Measurements from ENCODE around the gene SMAD3.
"Not testable (repeated sequence)": the region's sequence is repeated elsewhere in the genome, so short reads cannot be mapped to it uniquely, and the experiment has no call there.

SMAD3 gene

DNA sequence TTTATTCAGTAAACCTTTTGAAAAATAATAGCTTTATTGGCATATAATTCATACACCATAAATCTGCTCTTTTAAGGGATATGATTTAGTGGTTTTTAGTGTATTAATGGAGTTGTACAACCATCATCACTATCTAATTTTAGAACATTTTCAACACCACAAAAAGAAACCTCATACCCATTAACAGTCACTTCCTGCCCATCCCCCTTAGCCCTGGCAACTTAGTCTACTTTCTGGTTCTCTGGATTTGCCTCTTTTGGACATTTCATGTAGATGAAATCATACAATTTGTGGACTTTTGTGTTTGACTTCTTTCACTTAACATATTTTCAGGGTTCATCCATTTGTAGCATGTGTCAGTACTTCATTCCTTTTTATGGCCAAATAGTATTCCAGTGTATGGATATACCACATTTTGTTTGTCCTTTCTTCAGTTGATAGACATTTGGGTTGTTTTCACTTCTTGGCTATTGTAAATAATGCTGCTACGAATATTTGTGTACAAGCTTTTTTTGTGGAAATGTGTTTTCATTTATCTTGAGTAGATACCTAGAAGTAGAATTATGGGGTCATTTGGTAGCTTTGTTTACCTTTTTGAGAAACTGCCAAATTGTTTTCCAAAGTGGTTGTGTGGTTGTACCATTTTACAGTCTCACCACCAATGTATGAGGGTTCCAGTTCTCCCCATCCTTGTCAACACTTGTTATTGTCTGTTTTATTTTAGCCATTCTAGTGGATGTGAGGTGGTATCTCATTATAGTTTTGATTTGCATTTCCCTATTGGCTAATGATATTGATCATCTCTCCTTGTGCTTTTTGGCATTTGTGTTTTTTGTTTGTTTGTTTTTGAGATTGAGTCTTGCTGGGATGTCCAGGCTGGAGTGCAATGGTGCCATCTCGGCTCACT lies 45.8 kb downstream of the SMAD3 start:
- no peak for DNase-seq (ENCODE audit: low spot score)

DNA sequence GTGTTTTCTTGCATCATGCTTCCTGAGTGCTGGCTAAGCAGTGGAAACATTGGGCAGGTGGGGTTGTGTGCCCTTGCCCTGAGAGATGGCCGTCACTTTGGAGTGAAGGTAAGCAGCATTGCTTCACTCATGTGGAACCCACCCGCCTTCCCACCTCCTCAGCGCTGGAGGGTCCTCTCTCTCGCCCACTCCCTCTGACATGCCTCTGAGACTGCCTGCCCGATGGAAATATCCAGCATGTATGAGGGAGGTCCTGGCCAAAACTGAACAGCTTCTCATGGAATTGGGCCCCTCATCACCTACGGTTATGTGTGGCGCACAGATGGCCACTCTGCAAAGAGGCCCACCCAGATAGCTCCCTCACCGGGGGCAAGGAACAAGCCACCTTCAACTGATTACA lies 48.6 kb downstream of the SMAD3 start:
- no peak for DNase-seq (ENCODE audit: low spot score)

DNA sequence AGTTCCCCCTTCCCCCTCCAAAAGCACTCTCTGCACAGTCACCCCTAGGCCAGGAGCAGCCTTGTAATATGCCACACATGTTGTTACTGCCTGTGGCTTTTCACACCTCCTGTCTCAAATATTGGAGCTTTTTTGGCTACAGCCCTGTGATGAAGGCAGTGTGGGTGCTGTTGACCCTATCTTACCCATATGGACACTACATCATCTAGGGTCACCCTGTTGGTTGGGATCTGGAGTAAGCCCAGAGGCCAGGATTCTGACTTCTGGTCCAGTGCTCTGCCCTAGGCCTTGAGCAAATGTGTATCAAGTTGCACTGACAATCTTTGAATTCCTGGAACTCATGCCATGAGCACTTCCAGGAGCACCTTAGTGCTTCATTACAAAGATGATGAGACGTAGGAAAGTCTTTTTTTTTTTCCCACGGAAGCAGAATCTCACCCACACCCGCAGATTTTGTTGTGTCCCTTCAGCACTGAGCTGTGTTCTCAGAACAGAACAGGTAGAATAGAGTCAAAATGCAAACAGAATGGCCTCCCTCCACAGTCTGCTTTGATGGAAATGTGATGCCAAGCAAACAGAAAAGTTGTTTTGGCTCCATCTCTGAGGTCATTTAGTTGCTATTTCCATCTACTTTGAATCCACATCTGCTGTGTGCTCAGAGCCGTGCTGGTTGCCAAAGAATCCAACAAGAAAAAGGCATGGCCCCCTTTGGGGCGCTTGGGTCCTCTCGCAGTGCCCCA lies 49.6 kb downstream of the SMAD3 start:
- peak; percentile 65 for DNase-seq (ENCODE audit: low spot score)

DNA sequence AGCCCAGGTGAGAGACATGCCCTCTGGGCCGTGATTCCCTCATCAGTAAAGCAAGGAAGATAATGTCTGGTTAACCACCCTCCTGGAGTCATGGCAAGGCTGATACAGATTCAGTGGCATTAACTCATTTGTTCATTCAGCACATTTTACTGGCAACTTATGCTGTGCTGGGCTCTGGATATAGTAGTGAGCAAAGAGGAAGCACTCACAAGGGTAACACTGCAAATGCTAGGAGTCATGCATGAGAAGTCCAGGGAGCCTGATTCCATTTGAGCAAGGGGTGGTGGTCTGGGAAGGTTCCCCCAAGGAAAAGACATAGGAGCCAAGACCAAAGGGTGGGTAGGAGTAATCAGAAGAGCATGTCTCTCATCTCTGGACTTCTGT lies 50.2 kb downstream of the SMAD3 start:
- no peak for DNase-seq (ENCODE audit: low spot score)

DNA sequence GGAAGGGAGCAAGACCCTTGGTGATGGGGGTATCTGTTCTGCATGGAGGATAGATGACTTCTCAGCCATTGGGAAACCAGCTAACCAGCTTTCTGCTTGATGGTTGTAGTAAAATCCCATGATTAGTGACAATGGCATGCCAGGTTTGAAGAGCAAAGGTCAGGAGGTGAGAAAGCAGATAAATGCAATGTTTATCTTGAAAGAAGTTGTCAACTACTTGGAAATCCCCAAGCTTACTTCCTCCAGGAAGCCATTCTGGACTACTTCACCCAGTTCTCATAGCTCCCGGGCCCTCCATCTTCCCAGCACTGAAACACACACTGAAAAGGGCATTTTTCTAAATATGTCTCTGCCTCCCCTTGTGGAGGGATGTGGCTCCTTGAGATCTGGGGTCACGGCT lies 51.3 kb downstream of the SMAD3 start:
- peak; percentile 53 for DNase-seq (ENCODE audit: low spot score)

DNA sequence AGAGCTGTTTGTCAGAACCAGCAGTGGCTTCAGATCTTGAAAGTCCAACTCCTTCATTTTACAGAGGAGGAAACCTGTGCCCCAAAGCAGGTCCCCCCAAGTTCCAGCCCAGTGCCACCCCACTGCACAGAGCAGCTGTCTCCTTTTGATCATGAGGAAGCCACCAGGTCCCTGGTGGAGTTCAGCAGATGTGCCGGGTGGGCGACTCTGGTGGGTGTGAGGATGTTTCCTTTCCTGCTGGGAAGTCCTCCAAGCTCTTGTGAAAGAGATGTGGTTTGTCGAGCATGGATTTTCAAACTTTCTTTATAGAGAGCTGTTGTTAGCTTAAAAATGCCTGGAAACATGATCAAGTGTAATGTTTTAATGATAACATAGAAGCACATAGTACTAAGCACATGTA lies 52.0 kb downstream of the SMAD3 start:
- no peak for DNase-seq (ENCODE audit: low spot score)

DNA sequence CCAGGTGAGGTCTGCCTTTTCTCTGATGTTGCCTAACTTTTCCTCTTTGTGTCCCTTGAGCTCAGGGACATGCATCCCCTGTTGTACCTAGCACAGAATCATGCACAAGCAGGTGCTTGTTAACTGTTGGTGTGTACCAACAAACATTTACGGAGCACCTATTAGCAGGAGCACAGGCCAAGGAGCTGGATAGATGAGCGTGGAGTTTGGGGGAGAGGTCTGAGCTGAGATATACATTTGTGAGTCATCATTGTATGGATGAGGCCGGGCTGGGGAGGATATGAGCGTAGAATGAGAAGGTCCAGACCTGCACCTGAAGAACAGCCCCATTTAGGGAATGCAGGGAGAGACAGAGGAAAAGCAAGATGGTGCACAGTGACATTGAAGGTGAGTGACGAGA lies 53.4 kb downstream of the SMAD3 start:
- DNase-seq (ENCODE audit: low spot score) = no peak

DNA sequence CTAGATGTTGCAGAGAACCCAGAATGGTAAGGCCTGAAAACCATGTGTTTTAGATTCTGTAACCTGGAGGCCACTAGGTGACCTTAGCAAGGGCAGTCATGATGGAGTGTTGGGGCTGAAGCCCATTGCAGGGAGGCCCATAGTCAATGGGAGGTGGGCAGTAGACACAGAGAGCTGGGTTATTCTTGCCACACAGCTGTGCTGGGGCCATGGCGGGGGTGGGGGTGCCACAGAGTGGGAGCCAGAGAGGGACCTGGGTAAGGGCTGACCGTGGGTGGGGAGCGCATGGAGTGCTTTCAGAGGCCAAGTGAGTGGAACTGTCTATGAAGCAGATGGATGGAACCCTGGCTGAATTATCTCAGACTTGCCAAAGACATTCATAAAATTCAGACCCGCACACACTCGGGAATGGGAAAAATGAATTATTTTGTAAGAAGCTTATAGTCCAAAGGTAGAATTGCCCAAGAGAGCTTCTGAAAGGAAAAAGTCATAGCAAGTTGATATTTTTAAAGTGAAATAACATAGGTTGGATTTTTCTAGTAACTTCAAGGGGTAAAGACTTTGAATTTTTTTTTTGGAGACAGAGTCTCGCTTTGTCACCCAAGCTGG lies 53.9 kb downstream of the SMAD3 start:
- DNase-seq (ENCODE audit: low spot score) = no peak

DNA sequence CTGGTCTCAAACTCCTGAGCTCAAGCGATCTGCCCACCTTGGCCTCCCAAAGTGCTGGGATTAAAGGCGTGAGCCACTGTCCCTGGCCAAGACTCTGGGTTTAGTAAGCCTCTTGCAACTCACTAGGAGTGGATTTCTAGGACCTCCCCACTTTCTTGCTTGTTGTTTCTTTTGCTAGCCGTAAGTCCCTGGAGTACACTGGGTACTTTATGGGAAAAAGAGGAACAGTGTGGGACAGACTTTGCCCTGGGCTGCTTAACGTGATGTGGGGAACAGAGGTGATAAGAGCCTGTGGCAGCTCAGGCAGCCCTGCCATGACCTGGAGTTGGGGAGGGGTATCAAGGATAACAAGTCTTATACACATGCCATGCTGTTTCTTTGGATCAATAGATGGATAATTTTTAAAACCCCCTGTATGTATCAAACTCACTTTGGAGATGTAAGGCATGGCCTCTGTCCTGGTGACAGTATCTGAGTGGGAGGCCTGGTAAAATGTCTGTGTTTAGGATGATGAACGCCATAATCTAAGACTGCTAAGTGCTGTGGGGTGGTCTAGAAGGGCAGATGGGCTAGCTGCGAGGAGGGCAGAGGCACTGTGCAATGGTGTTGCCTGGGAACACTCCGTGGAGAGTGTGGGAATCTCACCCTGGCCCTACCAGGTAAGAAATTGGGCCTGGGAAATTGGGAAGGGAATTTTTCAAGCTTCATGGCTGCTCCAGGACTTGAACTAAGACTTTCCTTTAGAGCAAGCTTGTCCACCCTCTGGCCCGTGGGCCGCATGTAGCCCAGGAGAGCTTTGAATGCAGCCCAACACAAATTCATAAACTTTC lies 54.8 kb downstream of the SMAD3 start:
- no peak for DNase-seq (ENCODE audit: low spot score)

DNA sequence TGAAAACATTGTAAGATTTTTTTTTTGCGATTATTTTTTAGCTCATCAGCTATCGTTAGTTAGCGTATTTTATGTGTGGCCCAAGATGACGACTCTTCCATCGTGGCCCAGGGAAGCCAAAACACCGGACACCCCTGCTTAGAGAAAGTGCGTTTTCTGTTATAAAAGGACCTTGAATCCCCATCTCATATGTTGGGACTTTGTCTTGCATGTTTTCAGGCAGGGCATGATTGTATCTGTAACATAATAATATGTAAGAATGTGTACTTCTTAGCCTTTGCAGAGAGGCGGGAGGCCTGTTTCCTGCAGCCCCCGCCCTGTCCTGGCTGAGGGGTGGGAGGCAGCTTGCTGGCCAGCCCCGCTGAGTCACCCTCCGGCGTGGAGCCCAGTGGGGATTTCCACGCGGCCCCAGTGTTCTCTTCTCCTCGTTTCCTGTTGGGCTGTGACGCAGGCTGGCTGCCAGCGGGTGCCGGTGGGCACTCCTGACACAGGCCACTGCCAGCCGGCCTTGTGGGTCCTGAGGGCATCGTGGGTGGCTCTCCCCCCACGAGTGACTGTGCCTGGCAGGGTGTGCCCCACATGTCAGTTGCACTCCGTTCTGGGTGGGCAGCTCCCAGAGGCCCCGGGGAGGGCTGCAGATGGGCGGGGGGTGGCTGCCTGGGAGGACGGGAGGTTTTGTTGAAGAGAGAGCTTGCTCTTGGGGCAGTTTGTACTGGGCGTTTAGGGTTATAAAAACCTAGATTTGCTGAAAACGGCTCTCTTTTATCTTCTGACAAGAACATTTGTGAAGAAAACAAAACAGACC lies 55.6 kb downstream of the SMAD3 start:
- DNase-seq (ENCODE audit: low spot score) = peak; percentile 90

DNA sequence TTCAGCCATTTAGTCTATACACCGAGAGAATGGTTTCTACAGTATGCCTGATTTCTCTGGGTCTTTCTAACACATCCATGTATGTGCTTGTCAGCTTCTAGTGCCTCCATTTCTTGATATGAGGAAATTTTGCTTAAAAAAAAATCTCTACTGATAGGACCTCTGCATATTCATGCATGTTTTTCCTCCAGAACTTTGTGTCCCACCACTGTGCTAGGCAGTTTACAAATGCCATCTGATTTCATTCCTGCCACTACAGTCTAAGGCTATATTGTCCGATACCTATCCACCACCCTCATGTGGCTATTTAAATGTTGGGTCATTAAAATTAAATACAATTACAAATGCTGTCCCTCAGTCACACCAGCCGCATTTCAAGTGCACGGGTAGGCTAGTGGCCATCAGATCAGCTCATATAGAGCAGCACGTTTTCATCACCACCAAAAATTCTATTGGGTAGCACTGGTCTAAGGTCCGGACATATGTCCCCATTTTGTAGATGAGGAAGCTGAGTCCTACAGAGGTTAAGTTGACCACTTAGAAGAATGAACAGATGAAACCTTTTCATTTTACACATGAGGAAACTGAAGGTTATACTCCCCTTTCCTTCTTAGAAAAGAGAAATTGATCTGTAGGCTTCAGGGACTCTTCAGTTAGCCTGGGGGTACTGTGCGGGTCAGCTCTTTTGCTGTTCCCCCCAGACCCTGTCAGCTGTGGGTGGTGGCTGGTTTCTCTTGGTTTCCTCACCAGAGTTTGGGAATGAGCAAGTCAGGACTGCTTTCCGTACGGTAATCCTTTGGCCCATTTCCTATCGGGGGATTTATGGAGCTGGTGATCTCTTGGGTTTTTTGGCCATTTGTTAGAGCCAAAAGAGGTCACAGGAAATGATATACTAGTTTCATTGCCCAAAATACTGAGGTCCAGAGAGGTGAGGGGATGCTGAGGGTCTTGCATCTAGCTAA lies 56.5 kb downstream of the SMAD3 start:
- no peak for DNase-seq (ENCODE audit: low spot score)

DNA sequence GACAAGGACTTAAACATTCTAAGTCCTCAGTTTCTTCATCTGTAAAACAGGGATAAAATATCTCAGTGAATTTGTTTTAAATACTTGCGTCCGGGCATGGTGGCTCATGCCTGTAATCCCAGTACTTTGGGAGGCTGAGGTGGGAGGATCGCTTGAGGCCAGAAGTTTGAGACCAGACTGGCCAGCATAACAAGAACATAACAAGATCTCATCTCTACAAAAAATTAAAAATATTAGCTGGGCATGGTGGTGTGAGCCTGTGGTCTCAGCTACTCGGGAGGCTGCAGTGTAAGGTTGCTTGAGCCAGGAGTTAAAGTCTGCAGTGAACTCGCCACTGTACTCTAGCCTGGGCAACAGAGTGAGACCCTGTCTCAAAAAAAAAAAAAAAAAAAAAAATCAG lies 57.4 kb downstream of the SMAD3 start:
- DNase-seq (ENCODE audit: low spot score) = not testable (repeated sequence)

DNA sequence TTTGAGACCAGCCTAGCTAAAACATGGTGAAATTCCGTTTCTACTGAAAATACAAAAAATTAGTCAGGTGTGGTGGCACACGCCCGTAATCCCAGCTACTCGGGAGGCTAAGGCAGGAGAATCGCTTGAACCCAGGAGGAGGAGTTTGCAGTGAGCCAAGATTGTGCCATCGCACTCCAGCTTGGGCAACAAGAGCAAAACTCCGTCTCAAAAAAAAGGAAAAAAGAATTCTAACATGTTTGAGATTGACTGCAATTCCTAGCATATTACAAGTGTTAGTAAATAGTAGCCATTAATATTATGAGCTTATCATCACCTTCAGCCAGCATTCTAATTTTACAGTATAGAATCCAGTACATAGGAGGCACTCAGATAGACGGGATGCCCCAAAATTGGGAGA lies 57.9 kb downstream of the SMAD3 start:
- DNase-seq (ENCODE audit: low spot score) = not testable (repeated sequence)

DNA sequence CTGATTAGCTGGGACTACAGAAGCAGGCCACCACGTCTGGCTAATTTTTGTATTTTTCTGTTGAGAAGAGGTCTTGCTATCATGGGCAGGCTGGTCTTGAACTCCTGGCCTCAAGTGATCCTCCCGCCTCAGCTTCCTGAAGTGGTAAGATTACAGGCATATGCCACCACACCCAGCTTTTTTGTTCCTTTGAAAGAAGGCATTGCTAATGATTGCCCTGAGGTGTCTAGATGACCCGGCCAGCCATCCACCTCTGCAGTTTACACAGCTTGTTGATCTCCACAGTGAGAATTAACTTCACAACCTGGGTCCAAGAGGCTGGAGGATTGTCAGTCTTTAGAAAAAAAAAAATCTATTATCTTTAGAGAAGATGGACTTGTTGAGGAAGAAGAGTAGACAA lies 58.7 kb downstream of the SMAD3 start:
- DNase-seq (ENCODE audit: low spot score) = no peak

DNA sequence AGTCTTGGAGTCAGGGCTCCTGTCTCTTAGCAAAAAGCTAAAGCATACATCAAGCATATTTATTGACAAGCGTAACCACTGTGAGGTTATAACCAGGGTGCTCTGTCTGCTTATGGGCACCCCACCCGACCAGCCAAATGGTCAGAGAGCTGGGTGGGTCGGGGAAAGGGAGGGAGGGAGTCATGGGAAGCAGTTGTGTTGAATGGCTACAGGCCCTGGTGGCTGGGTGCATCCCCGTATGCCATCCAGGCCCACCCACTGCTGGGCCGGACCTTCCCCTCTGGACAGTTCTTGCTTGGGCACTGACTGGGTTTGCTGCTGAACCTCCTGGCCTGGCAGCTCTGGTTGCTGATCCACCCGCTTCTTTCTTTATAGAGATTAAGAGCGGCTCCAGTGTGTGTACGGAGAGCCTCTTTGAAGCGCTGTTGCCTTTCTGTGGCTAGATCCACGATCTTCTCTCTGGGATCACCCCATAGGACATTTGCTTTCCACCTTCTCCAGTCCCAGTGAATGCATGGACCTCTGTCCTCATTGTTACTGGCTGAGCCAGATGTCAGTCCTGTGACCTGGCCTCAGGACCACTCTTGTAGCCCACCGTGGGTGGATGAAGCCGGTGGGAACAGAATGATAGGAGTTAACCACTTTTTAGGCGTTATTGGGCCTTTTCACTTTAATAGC lies 59.6 kb downstream of the SMAD3 start:
- no peak for DNase-seq (ENCODE audit: low spot score)

DNA sequence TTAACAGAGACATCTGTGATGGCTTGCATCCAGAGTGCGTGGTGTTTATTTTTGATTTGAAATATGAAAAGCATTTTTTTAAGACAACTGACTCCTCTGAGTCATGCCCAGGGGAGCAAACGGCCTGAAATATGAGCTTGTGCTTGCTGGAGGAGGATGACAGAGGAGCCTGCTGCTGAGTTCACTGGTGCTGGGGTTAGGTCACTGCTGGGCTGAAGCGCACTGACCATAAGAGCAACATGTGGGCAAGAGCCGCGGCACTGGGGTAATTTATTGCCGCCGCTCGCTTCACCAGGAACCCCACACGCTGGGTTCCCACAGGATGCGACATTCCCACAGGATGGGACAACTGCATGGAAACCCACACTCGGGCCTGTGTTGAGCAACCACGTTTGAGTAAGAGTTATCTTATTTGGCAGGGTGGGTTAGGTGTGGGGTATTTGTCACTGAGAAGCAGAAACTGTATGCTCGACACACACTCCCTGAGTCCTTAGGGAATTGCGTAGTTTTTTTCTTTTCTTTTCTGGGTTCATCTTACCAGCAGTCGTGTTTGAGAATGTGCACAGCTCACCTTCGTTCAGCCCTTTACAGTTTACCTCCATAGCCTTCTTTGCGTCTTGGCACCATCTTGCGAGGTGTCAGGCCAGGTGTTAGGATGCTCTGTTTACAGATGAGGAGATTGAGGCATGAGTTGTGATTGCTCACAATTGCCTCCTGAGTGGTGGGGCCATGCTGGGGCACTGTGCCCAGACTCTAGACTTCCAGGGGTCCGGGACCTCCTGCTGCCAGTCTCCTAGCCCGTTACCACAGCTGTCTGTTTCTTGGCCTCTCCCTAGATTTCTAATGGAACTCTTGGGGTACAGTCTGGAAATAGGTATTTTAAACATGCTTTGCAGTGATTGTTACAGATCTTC lies 60.4 kb downstream of the SMAD3 start:
- no peak for DNase-seq (ENCODE audit: low spot score)

DNA sequence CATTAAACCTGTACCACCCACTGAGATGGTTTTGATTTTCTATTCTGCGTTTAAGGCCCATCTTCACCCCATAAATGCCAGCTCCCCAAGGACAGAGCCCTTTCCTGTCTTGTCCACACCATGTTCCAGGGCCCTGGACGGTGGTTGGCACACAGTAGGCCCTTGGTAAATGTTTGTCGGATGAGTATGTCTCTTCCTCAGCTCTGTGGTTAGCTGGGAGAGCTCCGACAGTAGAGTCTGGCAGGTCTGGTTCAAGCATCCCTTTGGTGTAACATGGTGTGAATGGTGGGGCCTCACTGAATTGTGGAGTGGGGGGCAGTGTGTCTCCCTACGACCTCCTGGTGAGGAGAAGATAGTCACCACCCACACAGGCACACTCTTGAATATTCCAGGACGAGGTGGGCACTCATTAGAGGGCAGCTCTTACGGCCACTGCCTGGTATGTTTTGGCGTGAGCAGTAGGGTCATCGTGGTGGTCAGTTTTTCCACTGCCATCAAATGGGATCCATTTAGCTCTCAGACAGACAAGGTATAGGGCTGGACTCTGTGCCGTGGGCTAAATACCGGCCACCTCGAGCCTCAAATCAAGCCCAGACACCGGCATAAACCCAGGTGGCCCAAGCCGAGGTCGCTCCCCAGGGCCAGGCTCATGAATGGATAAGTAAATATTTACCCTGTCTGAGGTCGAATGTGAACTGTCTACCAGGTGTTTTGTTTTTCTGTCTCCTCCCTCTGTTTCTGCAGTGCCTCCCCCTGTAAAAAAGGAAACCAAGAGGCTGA lies 61.3 kb downstream of the SMAD3 start:
- no peak for DNase-seq (ENCODE audit: low spot score)

DNA sequence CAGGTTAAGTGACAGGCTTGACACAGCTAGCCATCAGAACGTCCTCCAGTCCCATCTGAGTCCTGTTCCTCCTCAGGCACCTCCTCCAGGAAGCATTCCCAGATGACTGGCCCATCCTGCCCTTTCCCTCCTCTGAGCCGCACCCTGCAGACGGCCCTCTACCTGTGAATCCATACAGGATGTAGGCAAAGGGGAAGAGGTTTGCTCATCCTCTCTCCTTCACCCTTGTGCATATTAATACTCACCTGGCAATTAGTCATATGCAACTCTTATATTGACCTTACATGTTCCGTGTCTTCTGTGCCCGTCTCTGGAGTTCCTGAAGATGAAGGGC lies 61.9 kb downstream of the SMAD3 start:
- DNase-seq (ENCODE audit: low spot score) = no peak
